HepG2 (cell line): ENCODE results near the gene MSI2. TPM values are rescaled to one million over a fixed set of nuclear protein-coding genes. Genes with fewer than 3 reads are reported as not detected.

ENCODE experiments used
- BCL6 ChIP-seq: IDR thresholded peaks from 2 replicates; pipeline ENCODE4 v1.6.1; 2016; ENCODE audit warnings: missing genetic modification reagents, missing compliant biosample characterization
- CBX1 ChIP-seq: IDR thresholded peaks from one replicate; pipeline ENCODE4 v1.6.1; 2016; ENCODE audit warnings: antibody characterized with exemption, low read depth
- CCDC6 ChIP-seq: sonication (generic); formaldehyde crosslinking; IDR thresholded peaks from 2 replicates; pipeline ENCODE4 v1.8.1; 2022; ENCODE audit warnings: mild to moderate bottlenecking, missing genetic modification reagents, moderate library complexity
- GFI1 ChIP-seq: sonication (generic); formaldehyde crosslinking; IDR thresholded peaks from 2 replicates; pipeline ENCODE4 v1.5.0; 2020; ENCODE audit warnings: missing genetic modification reagents, mild to moderate bottlenecking, borderline replicate concordance
- HNF4A ChIP-seq: sonication (generic); formaldehyde crosslinking; IDR thresholded peaks from 2 replicates; pipeline ENCODE4 v1.4.0; 2020; ENCODE audit warnings: missing genetic modification reagents
- IKZF4 ChIP-seq: sonication (generic); formaldehyde crosslinking; IDR thresholded peaks from 2 replicates; pipeline ENCODE4 v1.5.1; 2020; ENCODE audit warnings: borderline replicate concordance, mild to moderate bottlenecking, low read depth, missing genetic modification reagents; ENCODE audit errors: not compliant biosample characterization
- KDM5B ChIP-seq: sonication (generic); formaldehyde crosslinking; IDR thresholded peaks from 2 replicates; pipeline ENCODE4 v1.4.0; 2020; ENCODE audit warnings: missing genetic modification reagents, mild to moderate bottlenecking, borderline replicate concordance
- KLF6 ChIP-seq: IDR thresholded peaks from 2 replicates; pipeline ENCODE4 v1.8.0; 2016; ENCODE audit warnings: missing biosample characterization, missing genetic modification reagents
- LCORL ChIP-seq, 2 experiments: fragments of 450-650 bp in 1 of 2; sonication (generic) in 1 of 2; formaldehyde crosslinking in 1 of 2; IDR thresholded peaks; 2 replicates each; pipeline versions ENCODE4 v1.5.0 to v1.6.1; 2017 to 2020; ENCODE audit warnings: antibody characterized with exemption in 1 of 2, missing genetic modification reagents in 1 of 2
- MBD4 ChIP-seq: IDR thresholded peaks from 2 replicates; pipeline ENCODE4 v1.6.1; 2012; ENCODE audit warnings: low read length, inconsistent platforms, borderline replicate concordance
- MBNL3 ChIP-seq: fragments of 250-450 bp; sonication (Bioruptor Pico); conservative IDR thresholded peaks from 2 replicates; pipeline ENCODE4 v1.8.0; 2022; ENCODE audit warnings: mild to moderate bottlenecking, inconsistent platforms
- MEIS2 ChIP-seq: sonication (generic); formaldehyde crosslinking; IDR thresholded peaks from 2 replicates; pipeline ENCODE4 v1.9.0; 2021; ENCODE audit warnings: mild to moderate bottlenecking, missing genetic modification reagents
- NAIF1 ChIP-seq: sonication (generic); formaldehyde crosslinking; IDR thresholded peaks from 2 replicates; pipeline ENCODE4 v1.5.0; 2020; ENCODE audit warnings: mild to moderate bottlenecking, missing genetic modification reagents, borderline replicate concordance
- RCOR2 ChIP-seq: IDR thresholded peaks from 2 replicates; pipeline ENCODE4 v1.6.1; 2016; ENCODE audit warnings: missing biosample characterization, missing genetic modification reagents
- SMARCC2 ChIP-seq: fragments of 450-650 bp; IDR thresholded peaks from 2 replicates; pipeline ENCODE4 v1.6.1; 2017; ENCODE audit warnings: antibody characterized with exemption, mild to moderate bottlenecking
- TEAD2 ChIP-seq: sonication (generic); formaldehyde crosslinking; IDR thresholded peaks from 2 replicates; pipeline ENCODE4 v1.9.0; 2021; ENCODE audit warnings: missing genetic modification reagents
- ZBTB21 ChIP-seq: sonication (generic); formaldehyde crosslinking; IDR thresholded peaks from 2 replicates; pipeline ENCODE4 v1.4.0; 2020; ENCODE audit warnings: missing genetic modification reagents
- ZNF143 ChIP-seq: sonication (generic); formaldehyde crosslinking; IDR thresholded peaks from 2 replicates; pipeline ENCODE4 v1.4.0; 2020; ENCODE audit warnings: missing genetic modification reagents
- ZNF510 ChIP-seq: sonication (generic); formaldehyde crosslinking; IDR thresholded peaks from 2 replicates; pipeline ENCODE4 v1.4.0; 2020; ENCODE audit warnings: low read depth, mild to moderate bottlenecking, missing genetic modification reagents
- ZNF543 ChIP-seq: sonication (generic); formaldehyde crosslinking; IDR thresholded peaks from 2 replicates; pipeline ENCODE4 v1.4.0; 2020; ENCODE audit warnings: mild to moderate bottlenecking, missing genetic modification reagents
- ZNF558 ChIP-seq: sonication (generic); formaldehyde crosslinking; IDR thresholded peaks from 2 replicates; pipeline ENCODE4 v1.9.0; 2022; ENCODE audit warnings: mild to moderate bottlenecking, missing genetic modification reagents, borderline replicate concordance
- ZNF776 ChIP-seq: sonication (generic); formaldehyde crosslinking; IDR thresholded peaks from 2 replicates; pipeline ENCODE4 v1.4.0; 2020; ENCODE audit warnings: mild to moderate bottlenecking, missing genetic modification reagents
- polyA plus RNA-seq, 8 experiments: library from polyadenylated mRNA; depleted of rRNA in 3 of 8; stranded (reverse) in 7 of 8; unstranded in 1 of 8; fragments of >200 nt; fragmentation: Illumina TruSeq in 4 of 8; extraction: Trizol in 4 of 8; gene quantifications; 2 replicates each; pipeline versions ENCODE4 v1.2.1 to v1.2.3, GENCODE V29; 2011 to 2016; ENCODE audit warnings: low read depth in 4 of 8, missing spikeins in 1 of 8, mixed read lengths in 1 of 8; ENCODE audit not compliant: insufficient read depth in 1 of 8
- total RNA-seq, 5 experiments: library from RNA; depleted of rRNA; stranded (reverse); fragments of >200 nt; fragmentation: Illumina TruSeq; extraction: Trizol; gene quantifications; 2 replicates each; pipeline ENCODE4 v1.2.3, GENCODE V29; 2016; ENCODE audit warnings: low read depth in 1 of 5
- TF ChIP-seq, protein P1 (sequence below): IDR thresholded peaks from 2 replicates; pipeline ENCODE4 v1.6.1; 2016; ENCODE audit warnings: low read depth, borderline replicate concordance
- TF ChIP-seq, protein P2 (sequence below): IDR thresholded peaks from 2 replicates; pipeline ENCODE4 v1.6.1; 2016
- TF ChIP-seq, protein P3 (sequence below): sonication (generic); formaldehyde crosslinking; IDR thresholded peaks from 2 replicates; pipeline ENCODE4 v1.4.0; 2020; ENCODE audit warnings: missing genetic modification reagents
- TF ChIP-seq, protein P4 (sequence below): sonication (generic); formaldehyde crosslinking; IDR thresholded peaks from 2 replicates; pipeline ENCODE4 v1.8.0; 2022; ENCODE audit warnings: missing genetic modification reagents, mild to moderate bottlenecking, borderline replicate concordance
- TF ChIP-seq, protein P5 (sequence below): sonication (generic); formaldehyde crosslinking; IDR thresholded peaks from 2 replicates; pipeline ENCODE4 v1.5.1; 2020; ENCODE audit warnings: mild to moderate bottlenecking, missing genetic modification reagents, borderline replicate concordance
- TF ChIP-seq, protein P6 (sequence below): IDR thresholded peaks from 2 replicates; pipeline ENCODE4 v1.6.1; 2012; ENCODE audit warnings: inconsistent platforms

The MSI2 gene
- total and polyA plus RNA-seq, 2 of the 13 experiments (the other 11 are each of a cell fraction or from before 2014, with no cell fraction given): 77.5 to 78.4 TPM

DNA sequence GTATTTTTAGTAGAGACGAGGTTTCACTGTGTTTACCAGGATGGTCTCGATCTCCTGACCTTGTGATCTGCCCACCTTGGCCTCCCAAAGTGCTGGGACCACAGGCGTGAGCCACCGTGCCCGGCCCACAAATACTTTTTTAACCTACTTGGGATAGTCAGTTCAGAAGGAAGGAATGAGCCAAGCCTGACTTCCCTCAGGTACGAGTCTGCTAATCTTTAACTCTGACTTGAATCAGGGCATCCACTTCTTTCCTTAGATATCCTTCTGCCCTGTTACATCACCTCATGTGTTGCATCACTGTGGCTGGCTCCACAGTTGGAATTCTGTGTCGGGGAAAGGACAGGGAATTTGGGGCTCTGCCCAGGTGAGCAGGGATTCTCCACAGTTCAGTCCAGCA, 120.8 kb downstream of the MSI2 start (continued):
- TF ChIP-seq GFI1: peak; percentile 94
- TF ChIP-seq ZNF558: no peak
- no peak for TF ChIP-seq ZNF543 (CRISPR knock-in tag)
- TF ChIP-seq BCL6 (CRISPR knock-in tag): peak; percentile 93
- TF ChIP-seq, protein P1, sequence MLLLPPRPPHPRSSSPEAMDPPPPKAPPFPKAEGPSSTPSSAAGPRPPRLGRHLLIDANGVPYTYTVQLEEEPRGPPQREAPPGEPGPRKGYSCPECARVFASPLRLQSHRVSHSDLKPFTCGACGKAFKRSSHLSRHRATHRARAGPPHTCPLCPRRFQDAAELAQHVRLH: peak; percentile 83; the same call in 1 of the 2 replicates
- TF ChIP-seq MBNL3: no peak
- TF ChIP-seq CBX1: no peak
- no peak for TF ChIP-seq CCDC6 (CRISPR knock-in tag)
- 0 out of 2 replicates have a peak, but pooled peaks have one; percentile 18 for TF ChIP-seq LCORL (IDR thresholded peaks at IDR 0.05)
- TF ChIP-seq LCORL (CRISPR knock-in tag; IDR thresholded peaks at IDR 0.05): peak; percentile 87
- no peak for TF ChIP-seq NAIF1
- TF ChIP-seq, protein P2, sequence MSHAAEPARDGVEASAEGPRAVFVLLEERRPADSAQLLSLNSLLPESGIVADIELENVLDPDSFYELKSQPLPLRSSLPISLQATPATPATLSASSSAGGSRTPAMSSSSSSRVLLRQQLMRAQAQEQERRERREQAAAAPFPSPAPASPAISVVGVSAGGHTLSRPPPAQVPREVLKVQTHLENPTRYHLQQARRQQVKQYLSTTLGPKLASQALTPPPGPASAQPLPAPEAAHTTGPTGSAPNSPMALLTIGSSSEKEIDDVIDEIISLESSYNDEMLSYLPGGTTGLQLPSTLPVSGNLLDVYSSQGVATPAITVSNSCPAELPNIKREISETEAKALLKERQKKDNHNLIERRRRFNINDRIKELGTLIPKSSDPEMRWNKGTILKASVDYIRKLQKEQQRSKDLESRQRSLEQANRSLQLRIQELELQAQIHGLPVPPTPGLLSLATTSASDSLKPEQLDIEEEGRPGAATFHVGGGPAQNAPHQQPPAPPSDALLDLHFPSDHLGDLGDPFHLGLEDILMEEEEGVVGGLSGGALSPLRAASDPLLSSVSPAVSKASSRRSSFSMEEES (CRISPR knock-in tag): no peak
- peak; percentile 73; the same call in 1 of the 2 replicates for TF ChIP-seq RCOR2 (CRISPR knock-in tag)
- no peak for TF ChIP-seq ZNF510 (CRISPR knock-in tag)
- TF ChIP-seq HNF4A (CRISPR knock-in tag): peak; percentile 79
- TF ChIP-seq ZNF143 (CRISPR knock-in tag): no peak
- no peak for TF ChIP-seq MEIS2 (CRISPR knock-in tag)
- TF ChIP-seq ZNF776: no peak
- TF ChIP-seq, protein P3, sequence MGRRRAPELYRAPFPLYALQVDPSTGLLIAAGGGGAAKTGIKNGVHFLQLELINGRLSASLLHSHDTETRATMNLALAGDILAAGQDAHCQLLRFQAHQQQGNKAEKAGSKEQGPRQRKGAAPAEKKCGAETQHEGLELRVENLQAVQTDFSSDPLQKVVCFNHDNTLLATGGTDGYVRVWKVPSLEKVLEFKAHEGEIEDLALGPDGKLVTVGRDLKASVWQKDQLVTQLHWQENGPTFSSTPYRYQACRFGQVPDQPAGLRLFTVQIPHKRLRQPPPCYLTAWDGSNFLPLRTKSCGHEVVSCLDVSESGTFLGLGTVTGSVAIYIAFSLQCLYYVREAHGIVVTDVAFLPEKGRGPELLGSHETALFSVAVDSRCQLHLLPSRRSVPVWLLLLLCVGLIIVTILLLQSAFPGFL (CRISPR knock-in tag): no peak
- TF ChIP-seq, protein P4, sequence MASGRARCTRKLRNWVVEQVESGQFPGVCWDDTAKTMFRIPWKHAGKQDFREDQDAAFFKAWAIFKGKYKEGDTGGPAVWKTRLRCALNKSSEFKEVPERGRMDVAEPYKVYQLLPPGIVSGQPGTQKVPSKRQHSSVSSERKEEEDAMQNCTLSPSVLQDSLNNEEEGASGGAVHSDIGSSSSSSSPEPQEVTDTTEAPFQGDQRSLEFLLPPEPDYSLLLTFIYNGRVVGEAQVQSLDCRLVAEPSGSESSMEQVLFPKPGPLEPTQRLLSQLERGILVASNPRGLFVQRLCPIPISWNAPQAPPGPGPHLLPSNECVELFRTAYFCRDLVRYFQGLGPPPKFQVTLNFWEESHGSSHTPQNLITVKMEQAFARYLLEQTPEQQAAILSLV (CRISPR knock-in tag): no peak
- TF ChIP-seq IKZF4 (CRISPR knock-in tag): no peak
- no peak for TF ChIP-seq TEAD2 (CRISPR knock-in tag)
- TF ChIP-seq KDM5B (CRISPR knock-in tag): no peak
- no peak for TF ChIP-seq ZBTB21
- TF ChIP-seq, protein P5, sequence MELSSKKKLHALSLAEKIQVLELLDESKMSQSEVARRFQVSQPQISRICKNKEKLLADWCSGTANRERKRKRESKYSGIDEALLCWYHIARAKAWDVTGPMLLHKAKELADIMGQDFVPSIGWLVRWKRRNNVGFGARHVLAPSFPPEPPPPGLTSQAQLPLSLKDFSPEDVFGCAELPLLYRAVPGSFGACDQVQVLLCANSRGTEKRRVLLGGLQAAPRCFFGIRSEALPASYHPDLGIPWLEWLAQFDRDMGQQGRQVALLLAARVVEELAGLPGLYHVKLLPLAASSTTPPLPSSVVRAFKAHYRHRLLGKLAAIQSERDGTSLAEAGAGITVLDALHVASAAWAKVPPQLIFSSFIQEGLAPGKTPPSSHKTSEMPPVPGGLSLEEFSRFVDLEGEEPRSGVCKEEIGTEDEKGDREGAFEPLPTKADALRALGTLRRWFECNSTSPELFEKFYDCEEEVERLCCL (CRISPR knock-in tag): no peak
- no peak for TF ChIP-seq KLF6
- no peak for TF ChIP-seq MBD4
- TF ChIP-seq, protein P6, sequence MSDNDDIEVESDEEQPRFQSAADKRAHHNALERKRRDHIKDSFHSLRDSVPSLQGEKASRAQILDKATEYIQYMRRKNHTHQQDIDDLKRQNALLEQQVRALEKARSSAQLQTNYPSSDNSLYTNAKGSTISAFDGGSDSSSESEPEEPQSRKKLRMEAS: no peak; the same call in 1 of the 2 replicates
- TF ChIP-seq SMARCC2: no peak
